Germinal center (tissue), 1 donor: ENCODE data around the gene SORCS1.

Experiments
- DNase-seq: peaks from one replicate; pipeline ENCODE4 v3.0.0; 2012; ENCODE audit warnings: mixed read lengths, low spot score

SORCS1 gene

GRCh38 chr10:106741006-106741530 is 423.4 kb downstream of the SORCS1 start:
- DNase-seq: no peak

- DNase-seq: no peak
Observed at GRCh38 chr10:106740071-106740470, 424.4 kb downstream of the SORCS1 start.

DNA sequence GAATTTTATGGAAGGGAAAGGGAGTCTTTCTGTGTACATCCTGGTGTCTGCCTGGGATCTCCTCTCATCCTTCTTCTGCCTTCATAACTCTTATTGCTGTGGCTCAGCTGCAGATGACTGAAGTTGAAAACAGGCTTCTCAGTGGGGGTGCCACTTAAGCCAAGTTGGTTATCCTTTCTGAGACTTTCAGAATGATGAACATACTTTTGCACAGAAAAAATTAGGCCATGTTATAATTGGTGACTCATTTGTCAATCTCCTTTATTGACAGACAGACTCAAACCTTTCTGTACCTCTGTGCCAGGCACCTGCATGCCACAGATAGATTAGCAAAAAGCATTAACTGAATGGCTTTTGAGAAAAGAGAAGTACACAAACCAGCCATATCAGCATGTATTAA is 430.3 kb downstream of the SORCS1 start:
- DNase-seq: no peak

DNA sequence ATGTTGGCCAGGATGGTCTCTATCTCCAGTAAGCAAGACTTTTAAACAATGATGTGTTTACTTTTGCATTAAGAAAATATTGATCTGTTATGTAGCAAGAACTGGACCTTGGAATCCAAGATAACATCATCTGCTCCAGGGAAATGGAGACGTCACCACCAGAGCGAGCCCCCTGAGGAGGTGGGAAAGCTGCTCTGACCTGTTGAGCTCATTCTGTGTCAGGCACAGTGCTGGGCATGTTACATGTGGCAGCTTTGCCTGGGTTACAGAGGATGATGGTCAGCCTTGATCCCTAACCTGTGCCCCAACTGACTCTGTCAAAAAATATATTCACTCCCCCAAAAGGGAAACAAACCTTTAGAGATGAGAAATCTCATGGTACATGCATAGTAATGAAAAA is 436.3 kb downstream of the SORCS1 start:
- DNase-seq: no peak

GRCh38 chr10:106727170-106727569 is 437.3 kb downstream of the SORCS1 start:
- no peak for DNase-seq

DNA sequence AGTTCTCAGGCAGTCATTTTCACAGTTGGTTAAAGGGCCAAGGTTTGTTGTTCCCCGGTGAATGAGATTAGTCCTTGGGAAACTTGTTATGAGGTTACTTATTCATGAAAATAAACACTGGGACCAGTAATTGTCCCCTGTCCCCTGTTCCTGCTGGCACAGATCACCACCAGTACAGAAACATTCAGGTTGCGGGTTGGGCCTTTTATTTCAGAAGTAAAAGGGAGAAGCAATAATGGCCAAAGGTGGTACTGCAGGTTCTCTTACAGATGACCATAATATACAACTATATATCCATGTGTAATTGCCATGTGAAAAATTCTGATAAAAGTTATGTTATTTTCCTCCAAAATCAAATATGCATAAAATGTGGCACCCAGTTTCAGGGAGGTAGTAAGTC is 442.0 kb downstream of the SORCS1 start:
- DNase-seq: no peak

DNA sequence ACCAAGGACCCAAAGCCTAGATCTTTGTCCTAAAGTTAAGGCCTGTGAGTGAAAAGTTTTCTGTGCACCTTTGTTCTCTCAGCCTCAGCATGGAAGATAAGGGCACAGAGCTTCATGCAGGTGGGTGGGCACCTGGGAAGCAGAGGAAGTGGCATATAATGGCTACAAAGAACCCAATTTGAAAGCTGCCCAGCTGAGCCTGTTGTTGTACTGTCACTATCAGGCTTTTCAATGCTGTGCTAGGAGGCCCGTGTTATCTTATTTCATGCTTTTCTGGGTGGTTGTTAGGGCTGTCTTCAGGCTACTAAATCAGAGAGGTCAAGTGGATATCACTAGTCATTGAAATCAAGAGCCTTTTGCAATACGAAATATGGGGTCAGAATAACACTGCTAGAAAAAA is 443.8 kb downstream of the SORCS1 start:
- DNase-seq: no peak

GRCh38 chr10:106716381-106716780 is 448.1 kb downstream of the SORCS1 start:
- no peak for DNase-seq

DNA sequence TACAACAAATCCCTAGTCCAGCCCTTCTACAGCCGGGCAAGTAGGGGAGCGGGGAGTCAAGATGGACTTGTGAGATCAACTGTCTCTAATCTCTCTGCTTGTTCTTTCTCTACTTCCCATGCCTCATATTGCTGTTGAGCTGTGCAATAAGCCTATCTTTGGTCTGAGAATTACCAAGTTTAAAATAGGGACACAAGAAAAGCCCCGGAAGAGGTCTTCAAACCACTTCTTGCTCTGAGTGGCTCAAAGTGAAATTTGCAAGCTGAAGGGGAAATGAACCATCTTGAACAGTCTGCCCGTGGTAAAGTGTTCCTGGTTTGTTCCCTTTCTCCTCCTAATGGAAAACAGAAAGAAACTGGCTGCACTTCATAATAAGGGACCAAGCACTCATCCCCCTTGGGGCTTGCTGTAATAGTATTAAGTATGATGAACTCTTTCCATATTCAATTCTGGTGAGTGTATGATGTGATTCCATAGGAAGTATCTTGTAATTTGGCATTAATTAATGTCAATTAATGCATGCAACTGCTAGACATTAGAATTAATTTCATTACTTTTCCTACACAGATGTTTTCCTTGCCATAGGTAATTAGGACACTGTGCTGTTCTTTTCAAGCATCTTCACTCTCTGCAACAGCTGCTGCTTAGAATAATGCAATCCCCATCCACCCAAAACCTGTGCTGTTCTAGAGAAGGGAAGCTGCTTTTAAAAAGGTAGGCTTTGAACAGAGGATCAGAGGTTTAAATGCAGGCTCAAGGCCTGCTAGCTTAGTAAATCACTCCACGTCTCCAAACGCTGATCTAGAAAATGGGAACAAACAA is 449.6 kb downstream of the SORCS1 start:
- no peak for DNase-seq

DNA sequence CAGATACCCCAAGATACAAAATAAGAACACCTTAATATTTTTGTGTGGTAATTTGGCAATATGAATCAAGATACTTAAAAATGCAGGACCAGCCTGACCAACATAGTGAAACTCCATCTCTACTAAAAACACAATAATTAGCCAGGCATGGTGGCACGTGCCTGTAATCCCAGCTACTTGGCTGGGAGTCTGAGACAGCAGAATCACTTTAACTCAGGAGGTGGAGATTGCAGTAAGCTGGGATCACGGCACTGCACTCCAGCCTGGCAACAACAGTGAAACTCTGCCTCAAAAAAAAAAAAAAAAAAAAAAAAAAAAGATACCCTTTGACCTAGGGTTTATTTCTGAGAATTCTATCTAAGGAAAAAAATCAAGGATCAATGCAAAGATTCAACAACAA is 450.7 kb downstream of the SORCS1 start:
- no peak for DNase-seq

DNA sequence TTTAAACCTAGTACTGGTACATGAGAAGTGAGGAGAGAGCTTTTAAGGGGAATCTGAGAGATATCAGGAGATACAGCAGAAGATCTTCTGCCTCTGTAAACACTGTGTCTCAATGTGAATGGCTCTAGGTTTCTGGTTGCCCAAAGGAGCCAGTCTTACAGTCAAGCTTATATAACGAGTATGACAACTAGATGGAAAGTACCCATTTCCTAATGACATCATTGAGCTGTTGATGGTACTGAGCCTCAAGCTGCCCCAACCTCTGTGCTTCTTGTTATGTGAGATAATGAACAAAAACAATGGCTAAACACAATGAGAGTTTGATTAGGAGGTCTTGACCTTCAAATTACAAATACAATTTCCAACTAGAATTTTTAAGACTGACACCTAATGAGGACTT is 451.5 kb downstream of the SORCS1 start:
- no peak for DNase-seq

DNA sequence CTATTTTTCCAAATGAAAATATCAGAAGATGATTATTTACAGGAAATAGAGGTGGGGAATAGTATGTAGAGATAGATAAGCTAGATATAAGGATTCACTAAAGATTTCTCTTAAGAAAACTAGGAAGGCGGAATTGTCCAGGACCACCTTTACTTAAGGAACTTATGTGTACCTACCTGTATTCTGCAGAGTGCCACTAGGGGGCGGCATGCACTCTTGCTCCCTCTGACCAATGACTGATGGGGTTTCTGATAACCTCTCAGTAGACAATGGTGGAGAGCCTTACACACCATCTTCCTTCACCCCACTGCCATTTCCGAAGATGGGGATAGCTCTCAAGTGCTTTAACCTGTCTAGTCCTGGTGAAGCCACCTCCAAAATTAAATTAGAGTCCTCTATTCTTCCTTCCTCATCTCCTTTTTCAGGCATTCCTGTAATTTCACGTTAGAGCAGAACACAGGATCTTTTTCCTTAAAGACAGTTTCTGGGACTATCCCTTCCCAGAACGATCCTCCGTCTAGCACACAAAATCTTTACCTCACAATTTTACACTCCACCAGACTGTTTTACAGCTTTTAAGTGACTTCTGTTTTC is 453.1 kb downstream of the SORCS1 start:
- DNase-seq: peak; percentile 34

GRCh38 chr10:106708506-106708905 is 456.0 kb downstream of the SORCS1 start:
- DNase-seq: no peak

DNA sequence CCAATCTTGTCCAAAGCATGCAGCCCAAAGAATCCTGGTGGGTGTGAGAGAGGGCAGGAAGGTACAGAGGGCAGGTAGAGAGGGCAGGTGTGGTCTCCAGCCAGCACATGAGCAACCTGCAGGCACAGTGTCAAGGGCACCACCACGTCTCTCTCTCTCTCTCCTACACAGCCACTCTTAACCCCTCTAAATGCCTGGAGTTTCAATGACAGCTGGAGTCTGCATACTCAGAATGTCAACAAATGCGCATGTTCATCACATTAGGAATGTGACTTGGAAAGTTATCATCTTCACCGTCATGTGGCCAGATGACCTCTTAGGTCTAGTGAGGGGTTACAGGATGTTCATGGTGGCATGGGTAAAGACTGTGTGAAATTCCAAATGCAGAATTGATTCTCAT is 456.8 kb downstream of the SORCS1 start:
- DNase-seq: no peak

DNA sequence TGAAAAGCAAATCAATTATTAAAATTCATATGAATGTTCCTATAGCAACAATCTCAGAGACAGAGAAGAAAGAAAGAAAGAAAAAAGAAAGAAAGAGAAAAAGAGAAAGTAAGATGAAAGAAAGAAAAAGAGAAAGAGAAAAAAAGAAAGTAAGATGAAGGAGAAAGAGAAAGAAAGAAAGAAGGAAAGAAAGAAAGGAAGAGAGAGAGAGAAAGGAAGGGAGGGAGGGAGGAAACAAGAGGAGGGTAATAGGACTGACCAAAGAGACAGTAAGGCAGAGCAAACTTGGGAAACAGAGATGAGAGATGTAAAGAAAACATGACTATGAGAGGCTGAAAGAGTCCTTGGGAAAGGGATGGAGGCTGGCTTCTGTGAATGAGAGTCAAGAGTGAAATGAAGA is 458.4 kb downstream of the SORCS1 start:
- DNase-seq: no peak

DNA sequence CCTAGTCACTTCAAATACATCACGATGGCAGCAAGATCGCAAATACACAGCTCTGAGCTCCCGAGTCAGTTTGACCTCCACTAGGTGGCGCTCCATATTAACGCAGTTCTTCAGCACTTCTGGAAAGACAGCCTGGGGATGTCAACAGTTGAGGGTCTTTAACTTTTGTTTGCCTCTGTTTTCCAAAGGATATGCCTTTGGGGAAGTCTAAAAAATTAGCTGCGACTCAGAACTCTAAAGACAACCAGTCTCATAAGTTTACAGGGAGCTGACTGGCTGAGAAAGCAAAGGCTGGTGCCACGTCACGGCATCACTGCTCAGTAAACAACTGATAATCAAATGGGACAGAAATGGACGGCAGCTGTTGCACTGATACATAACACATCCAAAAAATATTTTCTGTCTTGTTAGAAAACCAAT is 458.8 kb downstream of the SORCS1 start:
- peak; percentile 10 for DNase-seq

DNA sequence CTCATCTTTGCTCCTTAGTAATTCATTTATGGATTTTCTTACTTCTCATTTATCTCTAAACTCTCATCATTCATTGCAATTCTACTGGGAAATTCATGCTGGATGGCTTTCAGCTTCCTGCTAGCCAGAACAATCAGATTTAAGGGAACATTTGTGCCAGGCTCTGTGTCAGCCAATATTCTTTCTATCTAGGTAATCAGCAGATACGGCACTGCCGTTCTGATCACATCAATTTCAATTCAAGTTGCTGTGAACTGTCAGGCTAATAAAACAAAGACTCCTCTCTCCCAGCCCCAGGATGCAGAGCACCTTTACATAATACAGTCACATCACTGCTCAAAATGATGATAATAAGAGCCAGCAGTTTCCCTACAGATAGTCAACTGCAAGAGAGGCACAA is 468.3 kb downstream of the SORCS1 start:
- no peak for DNase-seq

DNA sequence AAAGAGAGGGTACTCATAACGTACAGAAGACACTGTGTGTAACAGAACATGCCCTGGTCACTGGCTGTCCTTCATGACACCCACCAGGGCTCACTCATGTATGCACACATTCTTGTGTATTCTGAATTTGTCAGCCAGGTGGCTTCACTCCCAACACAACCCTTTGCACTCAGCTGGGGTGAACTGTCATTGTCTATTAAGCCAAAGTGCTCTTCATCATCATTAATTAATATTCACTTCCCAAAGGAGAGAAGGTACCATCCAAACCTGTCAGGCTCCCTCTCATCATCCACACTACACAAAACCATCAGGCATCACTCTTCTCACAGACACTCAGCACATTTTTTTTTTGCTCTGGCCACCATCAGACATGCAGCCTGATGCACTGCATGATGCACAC is 469.8 kb downstream of the SORCS1 start:
- no peak for DNase-seq

DNA sequence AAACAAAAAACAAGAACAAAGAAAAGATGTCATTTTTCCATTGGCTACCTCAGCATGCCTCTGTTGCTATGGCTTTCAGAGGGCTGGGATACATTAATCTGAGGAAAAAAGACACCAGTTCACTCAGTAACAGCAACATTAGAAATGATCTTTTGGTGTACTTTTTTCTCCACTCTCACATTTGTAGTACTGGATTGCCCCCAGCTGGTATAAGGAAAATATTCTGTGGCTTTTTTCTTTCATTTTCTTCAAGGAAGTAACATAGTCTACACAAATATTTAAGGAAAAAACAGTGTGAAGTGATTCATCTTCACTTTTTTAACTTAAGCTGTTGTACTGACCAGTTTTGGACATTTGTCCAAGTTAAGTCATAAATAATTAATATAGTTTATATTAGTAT is 482.3 kb downstream of the SORCS1 start:
- DNase-seq: no peak

DNA sequence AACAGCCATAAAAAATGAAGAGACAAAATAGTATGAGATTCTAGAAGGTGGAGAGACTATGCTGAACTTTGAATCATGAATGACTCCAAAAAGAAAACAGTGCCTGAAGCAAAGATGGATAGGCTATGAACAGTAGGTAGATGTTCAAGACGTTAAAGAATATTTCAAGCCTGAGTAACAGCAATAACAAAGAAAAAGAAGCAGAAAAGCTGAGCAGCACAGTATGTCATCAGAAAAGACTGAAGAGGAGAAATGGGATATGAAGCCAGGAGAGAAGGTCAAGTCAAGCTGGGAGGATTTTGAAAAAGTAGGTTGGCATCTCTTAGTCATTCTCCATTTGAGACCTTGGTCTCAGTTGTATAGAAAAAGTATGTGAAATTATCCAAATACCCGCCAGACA is 484.4 kb downstream of the SORCS1 start:
- no peak for DNase-seq

GRCh38 chr10:106679314-106679713 is 485.2 kb downstream of the SORCS1 start:
- DNase-seq: no peak

DNA sequence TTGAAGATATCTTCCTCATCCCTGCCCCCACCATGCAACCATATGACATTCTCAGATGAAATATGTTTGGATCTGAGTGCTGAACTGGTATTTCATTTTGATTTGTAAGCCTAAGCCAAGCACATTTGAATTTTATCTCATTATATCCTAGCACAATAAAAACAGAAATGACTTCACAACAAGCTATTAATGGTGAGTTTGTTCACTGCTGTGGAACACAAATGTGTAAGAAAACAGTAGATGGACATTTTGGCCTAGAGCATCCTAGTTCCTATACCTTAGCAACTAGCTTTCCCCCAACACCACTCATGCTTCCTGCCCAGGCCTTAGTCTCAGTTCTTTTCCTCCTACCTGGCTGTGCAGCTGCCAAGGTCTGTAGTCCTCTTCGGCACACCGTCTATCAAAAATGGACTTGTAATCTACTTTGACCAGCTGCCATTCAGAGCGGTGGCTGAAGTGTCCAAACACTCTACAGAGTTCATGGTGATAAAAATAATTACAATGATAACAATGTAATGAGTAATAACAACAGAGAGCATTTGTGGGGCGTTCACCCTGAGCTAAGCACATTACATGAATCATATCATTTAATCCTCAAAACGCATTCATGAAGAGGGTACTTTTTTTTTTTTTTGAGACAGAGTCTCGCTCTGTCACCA is 491.9 kb downstream of the SORCS1 start:
- DNase-seq: no peak

GRCh38 chr10:106661767-106662140 is 502.8 kb downstream of the SORCS1 start:
- no peak for DNase-seq
